Measurements from ENCODE around the gene CLEC4F. TPM values are rescaled to one million over a fixed set of nuclear protein-coding genes. Genes with fewer than 3 reads are reported as not detected.

Gene CLEC4F
- total and polyA plus RNA-seq, 2 of the 13 experiments (the other 11 are each of a cell fraction or from before 2014, with no cell fraction given): 0.12 to 0.13 TPM

DNA sequence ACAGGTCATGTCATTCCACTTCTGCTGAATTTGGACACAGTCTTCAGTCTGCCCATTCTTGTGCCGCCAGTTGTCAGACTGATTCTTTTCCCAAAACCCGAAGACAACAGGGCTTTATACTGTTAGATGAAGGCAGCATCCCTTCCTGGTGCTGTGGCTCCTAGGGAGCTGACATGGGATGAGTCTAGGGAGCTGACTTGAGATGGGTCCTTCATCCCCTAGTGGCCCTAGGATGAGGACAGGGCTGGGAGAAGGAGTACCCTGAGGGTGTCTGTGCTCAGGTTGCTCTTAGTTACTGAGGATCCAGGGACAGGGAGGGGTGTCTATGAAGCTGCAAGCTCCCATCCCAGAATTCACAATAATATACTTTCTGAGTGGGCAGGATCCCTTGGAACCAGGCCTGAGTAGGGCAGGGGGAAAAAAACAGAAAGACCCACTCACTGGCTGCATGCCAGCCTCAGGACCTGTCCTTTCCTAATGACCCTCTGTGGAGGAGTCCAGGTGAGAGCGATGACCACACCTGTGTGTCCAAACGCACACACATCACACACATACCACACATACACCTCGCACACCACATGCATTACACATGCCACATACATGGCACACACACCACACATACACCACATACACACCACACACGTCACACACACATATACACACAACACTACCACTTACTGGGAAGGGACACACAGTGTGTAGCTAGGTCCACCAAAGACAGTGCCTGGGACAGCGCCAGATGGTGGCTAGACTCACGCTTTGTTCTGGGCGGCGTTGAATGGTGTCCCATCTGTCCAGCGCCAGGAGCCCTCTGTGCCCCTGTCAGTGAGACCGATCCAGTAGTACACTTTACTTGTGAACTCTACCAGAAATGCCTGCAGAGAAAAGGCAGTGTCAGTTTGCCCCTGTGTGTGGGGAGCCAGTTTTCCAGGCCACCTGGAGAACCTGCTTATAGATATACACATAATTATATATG is 11.1 kb downstream of the CLEC4F start (continued):
- TF ChIP-seq SP2 (CRISPR knock-in tag; IDR thresholded peaks at IDR 0.05) (no peak), ZNF660 (CRISPR knock-in tag; IDR thresholded peaks at IDR 0.05; ENCODE audit: borderline replicate concordance, low read depth) (no peak), MYC (CRISPR knock-in tag; IDR thresholded peaks at IDR 0.05; ENCODE audit: borderline replicate concordance) (no peak), ZNF678 (CRISPR knock-in tag; IDR thresholded peaks at IDR 0.05) (no peak; the same call in 1 of the 2 replicates), ZEB1 (IDR thresholded peaks at IDR 0.05; ENCODE audit: insufficient replicate concordance, low read depth) (no peak), PTBP1 (IDR thresholded peaks at IDR 0.05; ENCODE audit: low read depth, low read length, poor library complexity, severe bottlenecking) (no peak), THYN1 (CRISPR knock-in tag; IDR thresholded peaks at IDR 0.05; ENCODE audit: borderline replicate concordance, low read depth) (no peak)
- TF ChIP-seq, protein P1, sequence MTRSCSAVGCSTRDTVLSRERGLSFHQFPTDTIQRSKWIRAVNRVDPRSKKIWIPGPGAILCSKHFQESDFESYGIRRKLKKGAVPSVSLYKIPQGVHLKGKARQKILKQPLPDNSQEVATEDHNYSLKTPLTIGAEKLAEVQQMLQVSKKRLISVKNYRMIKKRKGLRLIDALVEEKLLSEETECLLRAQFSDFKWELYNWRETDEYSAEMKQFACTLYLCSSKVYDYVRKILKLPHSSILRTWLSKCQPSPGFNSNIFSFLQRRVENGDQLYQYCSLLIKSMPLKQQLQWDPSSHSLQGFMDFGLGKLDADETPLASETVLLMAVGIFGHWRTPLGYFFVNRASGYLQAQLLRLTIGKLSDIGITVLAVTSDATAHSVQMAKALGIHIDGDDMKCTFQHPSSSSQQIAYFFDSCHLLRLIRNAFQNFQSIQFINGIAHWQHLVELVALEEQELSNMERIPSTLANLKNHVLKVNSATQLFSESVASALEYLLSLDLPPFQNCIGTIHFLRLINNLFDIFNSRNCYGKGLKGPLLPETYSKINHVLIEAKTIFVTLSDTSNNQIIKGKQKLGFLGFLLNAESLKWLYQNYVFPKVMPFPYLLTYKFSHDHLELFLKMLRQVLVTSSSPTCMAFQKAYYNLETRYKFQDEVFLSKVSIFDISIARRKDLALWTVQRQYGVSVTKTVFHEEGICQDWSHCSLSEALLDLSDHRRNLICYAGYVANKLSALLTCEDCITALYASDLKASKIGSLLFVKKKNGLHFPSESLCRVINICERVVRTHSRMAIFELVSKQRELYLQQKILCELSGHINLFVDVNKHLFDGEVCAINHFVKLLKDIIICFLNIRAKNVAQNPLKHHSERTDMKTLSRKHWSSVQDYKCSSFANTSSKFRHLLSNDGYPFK (CRISPR knock-in tag; IDR thresholded peaks at IDR 0.05; ENCODE audit: borderline replicate concordance): no peak
- TF ChIP-seq, protein P2, sequence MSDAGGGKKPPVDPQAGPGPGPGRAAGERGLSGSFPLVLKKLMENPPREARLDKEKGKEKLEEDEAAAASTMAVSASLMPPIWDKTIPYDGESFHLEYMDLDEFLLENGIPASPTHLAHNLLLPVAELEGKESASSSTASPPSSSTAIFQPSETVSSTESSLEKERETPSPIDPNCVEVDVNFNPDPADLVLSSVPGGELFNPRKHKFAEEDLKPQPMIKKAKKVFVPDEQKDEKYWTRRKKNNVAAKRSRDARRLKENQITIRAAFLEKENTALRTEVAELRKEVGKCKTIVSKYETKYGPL (CRISPR knock-in tag; IDR thresholded peaks at IDR 0.05): no peak
- TF ChIP-seq, protein P3, sequence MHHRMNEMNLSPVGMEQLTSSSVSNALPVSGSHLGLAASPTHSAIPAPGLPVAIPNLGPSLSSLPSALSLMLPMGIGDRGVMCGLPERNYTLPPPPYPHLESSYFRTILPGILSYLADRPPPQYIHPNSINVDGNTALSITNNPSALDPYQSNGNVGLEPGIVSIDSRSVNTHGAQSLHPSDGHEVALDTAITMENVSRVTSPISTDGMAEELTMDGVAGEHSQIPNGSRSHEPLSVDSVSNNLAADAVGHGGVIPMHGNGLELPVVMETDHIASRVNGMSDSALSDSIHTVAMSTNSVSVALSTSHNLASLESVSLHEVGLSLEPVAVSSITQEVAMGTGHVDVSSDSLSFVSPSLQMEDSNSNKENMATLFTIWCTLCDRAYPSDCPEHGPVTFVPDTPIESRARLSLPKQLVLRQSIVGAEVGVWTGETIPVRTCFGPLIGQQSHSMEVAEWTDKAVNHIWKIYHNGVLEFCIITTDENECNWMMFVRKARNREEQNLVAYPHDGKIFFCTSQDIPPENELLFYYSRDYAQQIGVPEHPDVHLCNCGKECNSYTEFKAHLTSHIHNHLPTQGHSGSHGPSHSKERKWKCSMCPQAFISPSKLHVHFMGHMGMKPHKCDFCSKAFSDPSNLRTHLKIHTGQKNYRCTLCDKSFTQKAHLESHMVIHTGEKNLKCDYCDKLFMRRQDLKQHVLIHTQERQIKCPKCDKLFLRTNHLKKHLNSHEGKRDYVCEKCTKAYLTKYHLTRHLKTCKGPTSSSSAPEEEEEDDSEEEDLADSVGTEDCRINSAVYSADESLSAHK (CRISPR knock-in tag; IDR thresholded peaks at IDR 0.05; ENCODE audit: borderline replicate concordance): no peak
- TF ChIP-seq, protein P4, sequence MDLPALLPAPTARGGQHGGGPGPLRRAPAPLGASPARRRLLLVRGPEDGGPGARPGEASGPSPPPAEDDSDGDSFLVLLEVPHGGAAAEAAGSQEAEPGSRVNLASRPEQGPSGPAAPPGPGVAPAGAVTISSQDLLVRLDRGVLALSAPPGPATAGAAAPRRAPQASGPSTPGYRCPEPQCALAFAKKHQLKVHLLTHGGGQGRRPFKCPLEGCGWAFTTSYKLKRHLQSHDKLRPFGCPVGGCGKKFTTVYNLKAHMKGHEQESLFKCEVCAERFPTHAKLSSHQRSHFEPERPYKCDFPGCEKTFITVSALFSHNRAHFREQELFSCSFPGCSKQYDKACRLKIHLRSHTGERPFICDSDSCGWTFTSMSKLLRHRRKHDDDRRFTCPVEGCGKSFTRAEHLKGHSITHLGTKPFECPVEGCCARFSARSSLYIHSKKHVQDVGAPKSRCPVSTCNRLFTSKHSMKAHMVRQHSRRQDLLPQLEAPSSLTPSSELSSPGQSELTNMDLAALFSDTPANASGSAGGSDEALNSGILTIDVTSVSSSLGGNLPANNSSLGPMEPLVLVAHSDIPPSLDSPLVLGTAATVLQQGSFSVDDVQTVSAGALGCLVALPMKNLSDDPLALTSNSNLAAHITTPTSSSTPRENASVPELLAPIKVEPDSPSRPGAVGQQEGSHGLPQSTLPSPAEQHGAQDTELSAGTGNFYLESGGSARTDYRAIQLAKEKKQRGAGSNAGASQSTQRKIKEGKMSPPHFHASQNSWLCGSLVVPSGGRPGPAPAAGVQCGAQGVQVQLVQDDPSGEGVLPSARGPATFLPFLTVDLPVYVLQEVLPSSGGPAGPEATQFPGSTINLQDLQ (CRISPR knock-in tag; IDR thresholded peaks at IDR 0.05): no peak
- TF ChIP-seq, protein P5, sequence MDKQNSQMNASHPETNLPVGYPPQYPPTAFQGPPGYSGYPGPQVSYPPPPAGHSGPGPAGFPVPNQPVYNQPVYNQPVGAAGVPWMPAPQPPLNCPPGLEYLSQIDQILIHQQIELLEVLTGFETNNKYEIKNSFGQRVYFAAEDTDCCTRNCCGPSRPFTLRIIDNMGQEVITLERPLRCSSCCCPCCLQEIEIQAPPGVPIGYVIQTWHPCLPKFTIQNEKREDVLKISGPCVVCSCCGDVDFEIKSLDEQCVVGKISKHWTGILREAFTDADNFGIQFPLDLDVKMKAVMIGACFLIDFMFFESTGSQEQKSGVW (CRISPR knock-in tag; IDR thresholded peaks at IDR 0.05; ENCODE audit: borderline replicate concordance): no peak
- TF ChIP-seq, protein P6, sequence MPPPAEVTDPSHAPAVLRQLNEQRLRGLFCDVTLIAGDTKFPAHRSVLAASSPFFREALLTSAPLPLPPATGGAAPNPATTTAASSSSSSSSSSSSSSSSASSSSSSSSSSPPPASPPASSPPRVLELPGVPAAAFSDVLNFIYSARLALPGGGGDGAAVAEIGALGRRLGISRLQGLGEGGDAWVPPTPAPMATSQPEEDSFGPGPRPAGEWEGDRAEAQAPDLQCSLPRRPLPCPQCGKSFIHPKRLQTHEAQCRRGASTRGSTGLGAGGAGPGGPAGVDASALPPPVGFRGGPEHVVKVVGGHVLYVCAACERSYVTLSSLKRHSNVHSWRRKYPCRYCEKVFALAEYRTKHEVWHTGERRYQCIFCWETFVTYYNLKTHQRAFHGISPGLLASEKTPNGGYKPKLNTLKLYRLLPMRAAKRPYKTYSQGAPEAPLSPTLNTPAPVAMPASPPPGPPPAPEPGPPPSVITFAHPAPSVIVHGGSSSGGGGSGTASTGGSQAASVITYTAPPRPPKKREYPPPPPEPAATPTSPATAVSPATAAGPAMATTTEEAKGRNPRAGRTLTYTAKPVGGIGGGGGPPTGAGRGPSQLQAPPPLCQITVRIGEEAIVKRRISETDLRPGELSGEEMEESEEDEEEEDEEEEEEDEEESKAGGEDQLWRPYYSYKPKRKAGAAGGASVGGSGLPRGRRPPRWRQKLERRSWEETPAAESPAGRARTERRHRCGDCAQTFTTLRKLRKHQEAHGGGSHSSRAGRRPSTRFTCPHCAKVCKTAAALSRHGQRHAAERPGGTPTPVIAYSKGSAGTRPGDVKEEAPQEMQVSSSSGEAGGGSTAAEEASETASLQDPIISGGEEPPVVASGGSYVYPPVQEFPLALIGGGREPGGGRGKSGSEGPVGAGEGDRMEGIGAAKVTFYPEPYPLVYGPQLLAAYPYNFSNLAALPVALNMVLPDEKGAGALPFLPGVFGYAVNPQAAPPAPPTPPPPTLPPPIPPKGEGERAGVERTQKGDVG (CRISPR knock-in tag; IDR thresholded peaks at IDR 0.05; ENCODE audit: borderline replicate concordance): no peak; the same call in 1 of the 2 replicates

Data from HepG2 (cell line).